SK-N-SH (cell line): ENCODE measurements around the gene INSC. TPM values are rescaled to one million over a fixed set of nuclear protein-coding genes. Genes with fewer than 3 reads are reported as not detected.
A peak's percentile ranks its signal among the peaks of the same experiment; 100 is the strongest.

Source experiments
- CTCF ChIA-PET: fragments of 300-600, 350-600 bp; formaldehyde crosslinking; extraction: SDS; loops from one replicate; lab custom pipeline; 2021; lab: Yijun Ruan, JAX
- POLR2A ChIA-PET: fragments of 350-600 bp; sonication (Branson Sonifier 250); formaldehyde crosslinking; extraction: SDS; loops from one replicate; lab custom pipeline; 2020; ENCODE audit warnings: antibody characterized with exemption, inconsistent platforms; lab: Yijun Ruan, JAX
- DNase-seq: peaks from one replicate; pipeline ENCODE4 v3.0.0; 2012
- H2AFZ ChIP-seq: fragments of 200-600 bp; sonication (generic); 2 replicates; pipeline ENCODE4 v1.8.1; 2016; ENCODE audit warnings: antibody characterized with exemption, mild to moderate bottlenecking, low read depth
- H3F3A ChIP-seq: fragments of 200-600 bp; sonication (generic); replicated peaks from 2 replicates; pipeline ENCODE3; 2016; ENCODE audit warnings: antibody characterized with exemption, mild to moderate bottlenecking; ENCODE audit not compliant: insufficient read depth
- H3K27ac ChIP-seq, 2 experiments: fragments of 200-500 bp in 1 of 2; fragments of 200-600 bp in 1 of 2; sonication (Bioruptor generic) in 1 of 2; sonication (generic), shearing (Covaris generic) in 1 of 2; 2 replicates each; pipeline versions ENCODE4 v1.5.1 to v1.6.1; 2014 to 2016; ENCODE audit warnings: low read depth in 2 of 2, inconsistent platforms in 1 of 2, low read length in 1 of 2, mild to moderate bottlenecking in 1 of 2, mixed read lengths in 1 of 2
- H3K27me3 ChIP-seq: fragments of 200-600 bp; sonication (generic), shearing (Covaris generic); 2 replicates; pipeline ENCODE4 v1.6.1; 2016; ENCODE audit warnings: mixed run types; ENCODE audit not compliant: insufficient read depth
- H3K36me3 ChIP-seq, 2 experiments: fragments of 200-500 bp in 1 of 2; fragments of 200-600 bp in 1 of 2; sonication (Bioruptor generic) in 1 of 2; sonication (generic) in 1 of 2; replicated peaks in 1 of 2; 2 replicates each; pipeline versions ENCODE3 to v1.5.1; 2014 to 2016; ENCODE audit warnings: low read length in 1 of 2, mild to moderate bottlenecking in 1 of 2; ENCODE audit not compliant: insufficient read depth in 2 of 2, control insufficient read depth in 1 of 2
- H3K4me1 ChIP-seq, 2 experiments: fragments of 200-500 bp in 1 of 2; fragments of 200-600 bp in 1 of 2; sonication (Bioruptor generic) in 1 of 2; sonication (generic), shearing (Covaris generic) in 1 of 2; 2 replicates each; pipeline versions ENCODE4 v1.5.1 to v1.6.1; 2014 to 2016; ENCODE audit warnings: low read depth in 1 of 2, low read length in 1 of 2, mixed run types in 1 of 2; ENCODE audit not compliant: insufficient read depth in 2 of 2, control insufficient read depth in 1 of 2
- H3K4me2 ChIP-seq: fragments of 200-600 bp; sonication (generic), shearing (Covaris generic); 2 replicates; pipeline ENCODE4 v1.6.1; 2017; ENCODE audit warnings: mixed run types
- H3K4me3 ChIP-seq, 2 experiments: fragments of 200-500 bp in 1 of 2; fragments of 200-600 bp in 1 of 2; sonication (Bioruptor generic) in 1 of 2; sonication (generic), shearing (Covaris generic) in 1 of 2; 2 replicates each; pipeline versions ENCODE4 v1.5.1 to v1.8.1; 2014 to 2016; ENCODE audit warnings: low read depth in 2 of 2, inconsistent platforms in 1 of 2, low read length in 1 of 2, mild to moderate bottlenecking in 1 of 2, mixed read lengths in 1 of 2, moderate library complexity in 1 of 2
- H3K79me2 ChIP-seq: fragments of 200-600 bp; sonication (generic); 2 replicates; pipeline ENCODE4 v1.8.1; 2017; ENCODE audit warnings: mild to moderate bottlenecking; ENCODE audit not compliant: insufficient read depth
- H3K9ac ChIP-seq: fragments of 200-600 bp; sonication (generic); 2 replicates; pipeline ENCODE4 v1.6.1; 2017; ENCODE audit warnings: mixed run types
- H3K9me2 ChIP-seq: fragments of 200-600 bp; sonication (generic); 2 replicates; pipeline ENCODE4 v1.6.1; 2017; ENCODE audit warnings: mixed run types
- H3K9me3 ChIP-seq: fragments of 200-600 bp; sonication (generic); 2 replicates; pipeline ENCODE4 v1.6.1; 2017; ENCODE audit warnings: mixed run types, mild to moderate bottlenecking, moderate library complexity
- H4K20me1 ChIP-seq: fragments of 200-600 bp; sonication (generic); 2 replicates; pipeline ENCODE4 v1.6.1; 2017; ENCODE audit warnings: mild to moderate bottlenecking, mixed run types; ENCODE audit not compliant: insufficient read depth
- EP300 ChIP-seq, 2 experiments: IDR thresholded peaks; 2 replicates each; pipeline versions ENCODE4 v1.4.0 to v1.6.1; 2012; ENCODE audit warnings: borderline replicate concordance in 1 of 2, low read depth in 1 of 2, low read length in 1 of 2
- MXI1 ChIP-seq: IDR thresholded peaks from 2 replicates; pipeline ENCODE4 v1.6.1; 2012; ENCODE audit warnings: mild to moderate bottlenecking, low read depth, low read length, improper control_type of control experiment
- PBX3 ChIP-seq: IDR thresholded peaks from 2 replicates; pipeline ENCODE4; 2012
- RCOR1 ChIP-seq: fragments of 150-350 bp; IDR thresholded peaks from 2 replicates; pipeline ENCODE4 v1.6.1; 2017; ENCODE audit warnings: antibody characterized with exemption, low read length
- RXRA ChIP-seq: IDR thresholded peaks from 2 replicates; pipeline ENCODE4 v1.4.0; 2012; ENCODE audit warnings: low read depth, mild to moderate bottlenecking, borderline replicate concordance
- TEAD4 ChIP-seq: IDR thresholded peaks from 2 replicates; pipeline ENCODE4 v1.4.0; 2012; ENCODE audit warnings: mild to moderate bottlenecking, borderline replicate concordance; ENCODE audit not compliant: insufficient read depth
- WGBS: methylation state at CpG from one replicate; pipeline ENCODE4 v1.1.6; 2017; ENCODE audit warnings: low lambda C conversion rate; 5-methylcytosine and 5-hydroxymethylcytosine counted together
- polyA plus RNA-seq, 3 experiments: library from polyadenylated mRNA; depleted of rRNA; stranded (reverse); fragments of >200 nt; gene quantifications; 2 replicates each; pipeline ENCODE4 v1.2.3, GENCODE V29; 2012
- TF ChIP-seq, protein P1 (sequence below): IDR thresholded peaks from 2 replicates; pipeline ENCODE4 v1.4.0; 2012; ENCODE audit warnings: low read depth, borderline replicate concordance
- TF ChIP-seq, protein P2 (sequence below): fragments of 200-600 bp; sonication (generic); IDR thresholded peaks from 2 replicates; pipeline ENCODE4 v1.6.1; 2017; ENCODE audit warnings: antibody characterized with exemption, mild to moderate bottlenecking, moderate library complexity

The INSC gene
- polyA plus RNA-seq, 1 of the 3 experiments (the other 2 are of a cell fraction): not detected

DNA sequence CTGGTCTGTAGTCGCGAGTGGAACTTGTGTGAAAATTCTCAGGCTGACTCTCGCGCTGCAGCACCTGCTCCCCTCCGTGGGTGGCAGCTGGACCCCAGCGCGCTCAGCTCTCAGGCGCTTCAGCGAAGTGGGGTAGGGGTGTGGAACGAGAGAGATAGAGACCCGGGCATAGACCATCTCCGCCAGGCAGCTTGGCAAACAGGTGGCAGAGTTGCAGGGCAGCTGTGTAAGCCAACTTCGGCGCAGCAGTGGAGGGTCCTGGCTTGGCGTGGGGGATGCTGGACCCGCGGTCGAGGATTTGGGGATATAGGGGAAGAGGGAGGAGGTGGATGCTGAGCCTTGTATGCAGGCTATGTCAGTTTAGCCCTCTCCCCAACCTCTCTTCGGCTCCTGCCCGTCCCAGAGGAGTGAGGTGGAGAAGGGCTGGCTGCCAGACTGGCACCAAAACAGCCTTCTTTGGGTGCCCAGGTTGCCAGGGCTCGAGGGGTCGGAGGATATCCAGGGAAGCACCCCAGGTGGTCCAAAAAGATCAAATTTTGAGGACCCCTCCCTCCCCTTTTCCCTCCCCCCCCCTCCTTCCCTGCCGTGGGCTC lies 42.1 kb upstream of the INSC start:
- H2AFZ ChIP-seq: no peak overlapping the region

More for the DNA sequence above, 42.1 kb upstream of the INSC start:
- Histone ChIP-seq H3K4me1 (peaks cover 0 to 15% of the 10 kb centered on the region in 2 experiments; a peak in 1 of 4 replicates), H4K20me1 (no peaks in the 10 kb centered on the region), H3K36me3 (no peaks in the 10 kb centered on the region), H3K79me2 (no peaks in the 10 kb centered on the region), H3K9ac (no peak overlapping the region), H3K9me3 (no peaks in the 10 kb centered on the region), H3K4me3 (peak overlapping the region in 1 of 2 experiments; percentile 50; a peak in 1 of 4 replicates), H3K27ac (no peak overlapping the region)
- 35% methylated on average over 17 of the region's 23 CpGs for WGBS
- POLR2A ChIA-PET: interaction anchor here (0.8 to 2.6 kb wide), 2 partner anchors 101 to 164 kb away, joined by 3 to 8 read pairs; no protein-coding TSS in a partner anchor
- CTCF ChIA-PET: interaction anchor here (0.8 to 8.0 kb wide), 12 partner anchors 14 to 534 kb away, joined by 3 to 198 read pairs (median 20); partner anchors contain the start of gene CYP2R1
- TF ChIP-seq, protein P1, sequence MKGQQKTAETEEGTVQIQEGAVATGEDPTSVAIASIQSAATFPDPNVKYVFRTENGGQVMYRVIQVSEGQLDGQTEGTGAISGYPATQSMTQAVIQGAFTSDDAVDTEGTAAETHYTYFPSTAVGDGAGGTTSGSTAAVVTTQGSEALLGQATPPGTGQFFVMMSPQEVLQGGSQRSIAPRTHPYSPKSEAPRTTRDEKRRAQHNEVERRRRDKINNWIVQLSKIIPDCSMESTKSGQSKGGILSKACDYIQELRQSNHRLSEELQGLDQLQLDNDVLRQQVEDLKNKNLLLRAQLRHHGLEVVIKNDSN: no peak
- TF ChIP-seq, protein P2, sequence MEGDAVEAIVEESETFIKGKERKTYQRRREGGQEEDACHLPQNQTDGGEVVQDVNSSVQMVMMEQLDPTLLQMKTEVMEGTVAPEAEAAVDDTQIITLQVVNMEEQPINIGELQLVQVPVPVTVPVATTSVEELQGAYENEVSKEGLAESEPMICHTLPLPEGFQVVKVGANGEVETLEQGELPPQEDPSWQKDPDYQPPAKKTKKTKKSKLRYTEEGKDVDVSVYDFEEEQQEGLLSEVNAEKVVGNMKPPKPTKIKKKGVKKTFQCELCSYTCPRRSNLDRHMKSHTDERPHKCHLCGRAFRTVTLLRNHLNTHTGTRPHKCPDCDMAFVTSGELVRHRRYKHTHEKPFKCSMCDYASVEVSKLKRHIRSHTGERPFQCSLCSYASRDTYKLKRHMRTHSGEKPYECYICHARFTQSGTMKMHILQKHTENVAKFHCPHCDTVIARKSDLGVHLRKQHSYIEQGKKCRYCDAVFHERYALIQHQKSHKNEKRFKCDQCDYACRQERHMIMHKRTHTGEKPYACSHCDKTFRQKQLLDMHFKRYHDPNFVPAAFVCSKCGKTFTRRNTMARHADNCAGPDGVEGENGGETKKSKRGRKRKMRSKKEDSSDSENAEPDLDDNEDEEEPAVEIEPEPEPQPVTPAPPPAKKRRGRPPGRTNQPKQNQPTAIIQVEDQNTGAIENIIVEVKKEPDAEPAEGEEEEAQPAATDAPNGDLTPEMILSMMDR: no peak
- TF ChIP-seq EP300 (IDR thresholded peaks at IDR 0.05; ENCODE audit: borderline replicate concordance in 1 of 2, low read depth in 1 of 2, low read length in 1 of 2): no peak
- TF ChIP-seq RXRA: no peak
- no peak for TF ChIP-seq RCOR1
- no peak for TF ChIP-seq MXI1
- TF ChIP-seq PBX3: no peak
- TF ChIP-seq TEAD4: no peak
- TF ChIP-seq, all 33 proteins: peak for 0
- Histone ChIP-seq H3K27me3 (peaks cover 17% of the 10 kb centered on the region), H3K9me2 (no peaks in the 10 kb centered on the region), H3K4me2 (0 out of 2 replicates have a peak overlapping the region, but pooled peaks have one; percentile 78), H3F3A (no peaks in the 10 kb centered on the region)
- DNase-seq: peak; percentile 8
